Panc1 (cell line): ENCODE results near the gene MMADHC. TPM values are rescaled to one million over a fixed set of nuclear protein-coding genes. Genes with fewer than 3 reads are reported as not detected.

Source experiments
- ATAC-seq: fragments of 200-7000 bp; cut with Tn5 transposase; 2 replicates; pipeline ENCODE4 v1.9.1; 2020; ENCODE audit warnings: mild to moderate bottlenecking, moderate library complexity
- BruUV-seq: library from RNA; stranded (reverse); fragments of 400-500 nt; replicated peaks from 2 replicates; lab custom pipeline; 2021; lab: Mats Ljungman, UMichigan
- CTCF ChIA-PET: fragments of 300-600 bp; sonication (Branson Sonifier 250); formaldehyde crosslinking; loops from one replicate; lab custom pipeline; 2022; ENCODE audit warnings: antibody characterized with exemption; lab: Charles Lee
- POLR2A ChIA-PET: fragments of 300-600 bp; sonication (Branson Sonifier 250); formaldehyde crosslinking; loops from one replicate; lab custom pipeline; 2022; ENCODE audit warnings: antibody characterized with exemption; lab: Charles Lee
- DNase-seq: peaks from one replicate; pipeline ENCODE4 v3.0.0-alpha.2; 2010; ENCODE audit warnings: low read depth, low spot score
- H3K27ac ChIP-seq: 2 replicates; pipeline ENCODE4 v1.5.1; 2011; ENCODE audit warnings: mild to moderate bottlenecking, low read length, inconsistent platforms
- H3K27me3 ChIP-seq: fragments of 200-500 bp; sonication (Bioruptor generic); 2 replicates; pipeline ENCODE4 v1.6.0; 2014; ENCODE audit warnings: low read length, inconsistent platforms; ENCODE audit not compliant: control insufficient read depth, insufficient read depth
- H3K36me3 ChIP-seq: fragments of 200-500 bp; sonication (Bioruptor generic); 2 replicates; pipeline ENCODE4 v1.5.1; 2014; ENCODE audit warnings: inconsistent platforms, mild to moderate bottlenecking, low read length, moderate library complexity; ENCODE audit not compliant: control insufficient read depth, insufficient read depth
- H3K4me1 ChIP-seq: 2 replicates; pipeline ENCODE4 v1.5.1; 2011; ENCODE audit warnings: inconsistent platforms, mild to moderate bottlenecking, low read length, moderate library complexity; ENCODE audit not compliant: control insufficient read depth, insufficient read depth
- H3K4me3 ChIP-seq, 2 experiments: 2 replicates each; pipeline ENCODE4 v1.5.1; 2011 to 2012; ENCODE audit warnings: low read depth in 2 of 2, low read length in 2 of 2, mild to moderate bottlenecking in 2 of 2, inconsistent platforms in 1 of 2, moderate library complexity in 1 of 2
- H3K9me3 ChIP-seq: fragments of 200-500 bp; sonication (Bioruptor generic); 2 replicates; pipeline ENCODE4 v1.5.1; 2014; ENCODE audit warnings: low read depth, mild to moderate bottlenecking, inconsistent platforms, low read length, moderate library complexity; ENCODE audit not compliant: control insufficient read depth, insufficient read depth
- CTCF ChIP-seq: fragments of 450-650 bp; IDR thresholded peaks from 2 replicates; pipeline ENCODE4 v1.5.1; 2017; ENCODE audit warnings: mild to moderate bottlenecking
- POLR2AphosphoS5 ChIP-seq: IDR thresholded peaks from 2 replicates; pipeline ENCODE4 v1.6.1; 2012; ENCODE audit warnings: mild to moderate bottlenecking, low read depth, low read length, moderate library complexity
- REST ChIP-seq, 2 experiments: IDR thresholded peaks; 2 replicates each; pipeline ENCODE4 v1.6.1; 2011 to 2012; ENCODE audit warnings: low read depth in 2 of 2, control low read depth in 1 of 2, low read length in 1 of 2, mild to moderate bottlenecking in 1 of 2, moderate library complexity in 1 of 2; ENCODE audit not compliant: insufficient read depth in 1 of 2
- SIN3A ChIP-seq: IDR thresholded peaks from 2 replicates; pipeline ENCODE4 v1.6.1; 2012; ENCODE audit warnings: low read depth, mild to moderate bottlenecking, low read length, moderate library complexity, borderline replicate concordance; ENCODE audit not compliant: insufficient read depth
- TCF7L2 ChIP-seq: IDR thresholded peaks from 2 replicates; pipeline ENCODE4 v1.6.1; 2011; ENCODE audit warnings: mild to moderate bottlenecking, low read depth, low read length, inconsistent platforms
- in situ Hi-C: cut with HindIII; loops from 2 replicates; pipeline ENCODE4 v1.10.0; 2016; ENCODE audit warnings: low sequenced_read_pairs, low pct_unique_long_range_greater_than_20kb
- intact Hi-C: fragments of 100-400 bp; cut with micrococcal nuclease; formaldehyde crosslinking; loops from one replicate; pipeline ENCODE4 v1.10.0; 2022; ENCODE audit not compliant: unreplicated experiment
- total RNA-seq: library from RNA; stranded (reverse); gene quantifications from one replicate; pipeline ENCODE4 v1.2.1, GENCODE V29; 2021; ENCODE audit not compliant: unreplicated experiment

Gene MMADHC
- total RNA-seq, 1 experiment from 2014 or later = 120 TPM

GRCh38 chr2:149603248-149603647 lies 15.7 kb upstream of the MMADHC start:
- Histone ChIP-seq H3K9me3 (peaks cover 4% of the 10 kb centered on the region; the same call in 1 of the 2 replicates), H3K4me1 (no peaks in the 10 kb centered on the region; the same call in 1 of the 2 replicates), H3K4me3 (no peak overlapping the region), H3K27me3 (no peaks in the 10 kb centered on the region), H3K36me3 (no peaks in the 10 kb centered on the region), H3K27ac (no peak overlapping the region)
- intact Hi-C loops = no loop called here
- no peak for ATAC-seq
- no TSS peak for BruUV-seq
- no peak for DNase-seq
- ChIA-PET CTCF (no interaction called here), POLR2A (no interaction called here)
- in situ Hi-C loops = no loop called here
- TF ChIP-seq CTCF (no peak), POLR2AphosphoS5 (no peak), SIN3A (no peak), TCF7L2 (no peak), REST (IDR thresholded peaks at IDR 0.05; ENCODE audit: insufficient read depth in 1 of 2, low read depth in 2 of 2, low read length in 1 of 2) (no peak)

GRCh38 chr2:149601141-149601796 lies 13.7 kb upstream of the MMADHC start:
- ChIA-PET POLR2A (interaction anchor here (0.6 kb wide), 1 partner anchor 880 kb away, joined by 3 read pairs; no protein-coding TSS in a partner anchor), CTCF (no interaction called here)
- no peak for DNase-seq
- intact Hi-C loops = no loop called here
- in situ Hi-C loops = no loop called here
- BruUV-seq = no TSS peak
- no peak overlapping the region for H3K27ac ChIP-seq
- H3K36me3 ChIP-seq = no peaks in the 10 kb centered on the region
- peaks cover 6% of the 10 kb centered on the region for H3K4me1 ChIP-seq
- no peak overlapping the region for H3K4me3 ChIP-seq
- no peak for ATAC-seq
- H3K27me3 ChIP-seq = no peaks in the 10 kb centered on the region
- H3K9me3 ChIP-seq = peaks cover 4% of the 10 kb centered on the region; the same call in 1 of the 2 replicates
- TF ChIP-seq POLR2AphosphoS5 (no peak), CTCF (no peak)
